SK-N-SH (cell line): ENCODE data around the gene MLX. TPM values are rescaled to one million over a fixed set of nuclear protein-coding genes. Genes with fewer than 3 reads are reported as not detected.

Source experiments
- CTCF ChIA-PET: fragments of 300-600, 350-600 bp; formaldehyde crosslinking; extraction: SDS; loops from one replicate; lab custom pipeline; 2021; lab: Yijun Ruan, JAX
- POLR2A ChIA-PET: fragments of 350-600 bp; sonication (Branson Sonifier 250); formaldehyde crosslinking; extraction: SDS; loops from one replicate; lab custom pipeline; 2020; ENCODE audit warnings: antibody characterized with exemption, inconsistent platforms; lab: Yijun Ruan, JAX
- DNase-seq: peaks from one replicate; pipeline ENCODE4 v3.0.0; 2012
- H2AFZ ChIP-seq: fragments of 200-600 bp; sonication (generic); 2 replicates; pipeline ENCODE4 v1.8.1; 2016; ENCODE audit warnings: antibody characterized with exemption, mild to moderate bottlenecking, low read depth
- H3F3A ChIP-seq: fragments of 200-600 bp; sonication (generic); replicated peaks from 2 replicates; pipeline ENCODE3; 2016; ENCODE audit warnings: antibody characterized with exemption, mild to moderate bottlenecking; ENCODE audit not compliant: insufficient read depth
- H3K27ac ChIP-seq, 2 experiments: fragments of 200-500 bp in 1 of 2; fragments of 200-600 bp in 1 of 2; sonication (Bioruptor generic) in 1 of 2; sonication (generic), shearing (Covaris generic) in 1 of 2; 2 replicates each; pipeline versions ENCODE4 v1.5.1 to v1.6.1; 2014 to 2016; ENCODE audit warnings: low read depth in 2 of 2, inconsistent platforms in 1 of 2, low read length in 1 of 2, mild to moderate bottlenecking in 1 of 2, mixed read lengths in 1 of 2
- H3K27me3 ChIP-seq: fragments of 200-600 bp; sonication (generic), shearing (Covaris generic); 2 replicates; pipeline ENCODE4 v1.6.1; 2016; ENCODE audit warnings: mixed run types; ENCODE audit not compliant: insufficient read depth
- H3K36me3 ChIP-seq, 2 experiments: fragments of 200-500 bp in 1 of 2; fragments of 200-600 bp in 1 of 2; sonication (Bioruptor generic) in 1 of 2; sonication (generic) in 1 of 2; replicated peaks in 1 of 2; 2 replicates each; pipeline versions ENCODE3 to v1.5.1; 2014 to 2016; ENCODE audit warnings: low read length in 1 of 2, mild to moderate bottlenecking in 1 of 2; ENCODE audit not compliant: insufficient read depth in 2 of 2, control insufficient read depth in 1 of 2
- H3K4me1 ChIP-seq, 2 experiments: fragments of 200-500 bp in 1 of 2; fragments of 200-600 bp in 1 of 2; sonication (Bioruptor generic) in 1 of 2; sonication (generic), shearing (Covaris generic) in 1 of 2; 2 replicates each; pipeline versions ENCODE4 v1.5.1 to v1.6.1; 2014 to 2016; ENCODE audit warnings: low read depth in 1 of 2, low read length in 1 of 2, mixed run types in 1 of 2; ENCODE audit not compliant: insufficient read depth in 2 of 2, control insufficient read depth in 1 of 2
- H3K4me2 ChIP-seq: fragments of 200-600 bp; sonication (generic), shearing (Covaris generic); 2 replicates; pipeline ENCODE4 v1.6.1; 2017; ENCODE audit warnings: mixed run types
- H3K4me3 ChIP-seq, 2 experiments: fragments of 200-500 bp in 1 of 2; fragments of 200-600 bp in 1 of 2; sonication (Bioruptor generic) in 1 of 2; sonication (generic), shearing (Covaris generic) in 1 of 2; 2 replicates each; pipeline versions ENCODE4 v1.5.1 to v1.8.1; 2014 to 2016; ENCODE audit warnings: low read depth in 2 of 2, inconsistent platforms in 1 of 2, low read length in 1 of 2, mild to moderate bottlenecking in 1 of 2, mixed read lengths in 1 of 2, moderate library complexity in 1 of 2
- H3K79me2 ChIP-seq: fragments of 200-600 bp; sonication (generic); 2 replicates; pipeline ENCODE4 v1.8.1; 2017; ENCODE audit warnings: mild to moderate bottlenecking; ENCODE audit not compliant: insufficient read depth
- H3K9ac ChIP-seq: fragments of 200-600 bp; sonication (generic); 2 replicates; pipeline ENCODE4 v1.6.1; 2017; ENCODE audit warnings: mixed run types
- H3K9me2 ChIP-seq: fragments of 200-600 bp; sonication (generic); 2 replicates; pipeline ENCODE4 v1.6.1; 2017; ENCODE audit warnings: mixed run types
- H3K9me3 ChIP-seq: fragments of 200-600 bp; sonication (generic); 2 replicates; pipeline ENCODE4 v1.6.1; 2017; ENCODE audit warnings: mixed run types, mild to moderate bottlenecking, moderate library complexity
- H4K20me1 ChIP-seq: fragments of 200-600 bp; sonication (generic); 2 replicates; pipeline ENCODE4 v1.6.1; 2017; ENCODE audit warnings: mild to moderate bottlenecking, mixed run types; ENCODE audit not compliant: insufficient read depth
- CHD2 ChIP-seq: fragments of 150-350 bp; IDR thresholded peaks from 2 replicates; pipeline ENCODE4 v1.6.1; 2018; ENCODE audit warnings: low read length; ENCODE audit not compliant: partially characterized antibody
- ELF1 ChIP-seq: IDR thresholded peaks from 2 replicates; pipeline ENCODE4 v1.4.0; 2012
- FOXJ3 ChIP-seq: sonication (generic); formaldehyde crosslinking; IDR thresholded peaks from 2 replicates; pipeline ENCODE4 v1.5.1; 2020; ENCODE audit warnings: mild to moderate bottlenecking, missing genetic modification reagents
- GABPA ChIP-seq: IDR thresholded peaks from 2 replicates; pipeline ENCODE4 v1.4.0; 2012; ENCODE audit warnings: low read depth, mild to moderate bottlenecking
- IRF3 ChIP-seq: fragments of 150-350 bp; IDR thresholded peaks from 2 replicates; pipeline ENCODE4 v1.6.1; 2016; ENCODE audit warnings: mild to moderate bottlenecking, low read depth, low read length
- JUND ChIP-seq: IDR thresholded peaks from 2 replicates; pipeline ENCODE4 v1.4.0; 2012
- MXI1 ChIP-seq: IDR thresholded peaks from 2 replicates; pipeline ENCODE4 v1.6.1; 2012; ENCODE audit warnings: mild to moderate bottlenecking, low read depth, low read length, improper control_type of control experiment
- NFIC ChIP-seq: IDR thresholded peaks from 2 replicates; pipeline ENCODE4 v1.4.0; 2012; ENCODE audit warnings: borderline replicate concordance
- PBX3 ChIP-seq: IDR thresholded peaks from 2 replicates; pipeline ENCODE4; 2012
- POLR2AphosphoS5 ChIP-seq: IDR thresholded peaks from 2 replicates; pipeline ENCODE4 v1.6.1; 2012; ENCODE audit warnings: low read depth, low read length
- RFX5 ChIP-seq: IDR thresholded peaks from 2 replicates; pipeline ENCODE4 v1.6.1; 2012; ENCODE audit warnings: mild to moderate bottlenecking, improper control_type of control experiment, low read length
- RXRA ChIP-seq: IDR thresholded peaks from 2 replicates; pipeline ENCODE4 v1.4.0; 2012; ENCODE audit warnings: low read depth, mild to moderate bottlenecking, borderline replicate concordance
- SIN3A ChIP-seq: IDR thresholded peaks from 2 replicates; pipeline ENCODE4 v1.6.1; 2012; ENCODE audit warnings: low read depth, mild to moderate bottlenecking, low read length, moderate library complexity, borderline replicate concordance
- TCF12 ChIP-seq: IDR thresholded peaks from 2 replicates; pipeline ENCODE4 v1.4.0; 2012
- YY1 ChIP-seq: IDR thresholded peaks from 2 replicates; pipeline ENCODE4 v1.4.0; 2012; ENCODE audit warnings: low read depth, mild to moderate bottlenecking
- ZBTB33 ChIP-seq: IDR thresholded peaks from 2 replicates; pipeline ENCODE4 v1.4.0; 2012; ENCODE audit warnings: low read depth, borderline replicate concordance
- WGBS: methylation state at CpG from one replicate; pipeline ENCODE4 v1.1.6; 2017; ENCODE audit warnings: low lambda C conversion rate; 5-methylcytosine and 5-hydroxymethylcytosine counted together
- polyA plus RNA-seq, 3 experiments: library from polyadenylated mRNA; depleted of rRNA; stranded (reverse); fragments of >200 nt; gene quantifications; 2 replicates each; pipeline ENCODE4 v1.2.3, GENCODE V29; 2012

Gene MLX
- polyA plus RNA-seq, 1 of the 3 experiments (the other 2 are of a cell fraction): 44.5 TPM

GRCh38 chr17:42596386-42596785 is 29.5 kb downstream of the MLX start:
- POLR2A ChIA-PET: no interaction called here
- DNase-seq: no peak
- H3K4me3 ChIP-seq: no peak overlapping the region
- H3K36me3 ChIP-seq: peaks cover 0 to 15% of the 10 kb centered on the region in 2 experiments
- H3K9me3 ChIP-seq: no peaks in the 10 kb centered on the region
- no peak overlapping the region for H3K4me2 ChIP-seq
- WGBS: 95% methylated on average over 3 of the region's 3 CpGs
- TF ChIP-seq FOXJ3 (CRISPR knock-in tag) (no peak), TCF12 (no peak), ELF1 (no peak), RXRA (no peak), ZBTB33 (no peak), RFX5 (no peak), PBX3 (no peak), GABPA (no peak), JUND (no peak), MXI1 (no peak), SIN3A (no peak), CHD2 (no peak), NFIC (no peak), IRF3 (no peak), POLR2AphosphoS5 (no peak), YY1 (no peak)
- no peaks in the 10 kb centered on the region for H3K27me3 ChIP-seq
- H2AFZ ChIP-seq: no peak overlapping the region
- H3K79me2 ChIP-seq: peaks cover 94% of the 10 kb centered on the region
- no peak overlapping the region for H3K9ac ChIP-seq
- no peak overlapping the region for H3K27ac ChIP-seq
- peaks cover 6% of the 10 kb centered on the region for H3F3A ChIP-seq
- CTCF ChIA-PET: interaction anchor here (0.6 to 2.2 kb wide), 5 partner anchors 12 to 83 kb away, joined by 3 to 8 read pairs (median 3); no protein-coding TSS in a partner anchor
- peaks cover 29% of the 10 kb centered on the region; the same call in 1 of the 2 replicates for H4K20me1 ChIP-seq
- H3K9me2 ChIP-seq: no peaks in the 10 kb centered on the region
- H3K4me1 ChIP-seq: no peaks in the 10 kb centered on the region; a peak in 1 of 4 replicates
